ENCODE data around the gene ZNF316. TPM values are rescaled to one million over a fixed set of nuclear protein-coding genes. Genes with fewer than 3 reads are reported as not detected.

ZNF316 gene
- 10 to 100 TPM; 15.6 to 39.5 (median 27.3) TPM for total RNA-seq

DNA sequence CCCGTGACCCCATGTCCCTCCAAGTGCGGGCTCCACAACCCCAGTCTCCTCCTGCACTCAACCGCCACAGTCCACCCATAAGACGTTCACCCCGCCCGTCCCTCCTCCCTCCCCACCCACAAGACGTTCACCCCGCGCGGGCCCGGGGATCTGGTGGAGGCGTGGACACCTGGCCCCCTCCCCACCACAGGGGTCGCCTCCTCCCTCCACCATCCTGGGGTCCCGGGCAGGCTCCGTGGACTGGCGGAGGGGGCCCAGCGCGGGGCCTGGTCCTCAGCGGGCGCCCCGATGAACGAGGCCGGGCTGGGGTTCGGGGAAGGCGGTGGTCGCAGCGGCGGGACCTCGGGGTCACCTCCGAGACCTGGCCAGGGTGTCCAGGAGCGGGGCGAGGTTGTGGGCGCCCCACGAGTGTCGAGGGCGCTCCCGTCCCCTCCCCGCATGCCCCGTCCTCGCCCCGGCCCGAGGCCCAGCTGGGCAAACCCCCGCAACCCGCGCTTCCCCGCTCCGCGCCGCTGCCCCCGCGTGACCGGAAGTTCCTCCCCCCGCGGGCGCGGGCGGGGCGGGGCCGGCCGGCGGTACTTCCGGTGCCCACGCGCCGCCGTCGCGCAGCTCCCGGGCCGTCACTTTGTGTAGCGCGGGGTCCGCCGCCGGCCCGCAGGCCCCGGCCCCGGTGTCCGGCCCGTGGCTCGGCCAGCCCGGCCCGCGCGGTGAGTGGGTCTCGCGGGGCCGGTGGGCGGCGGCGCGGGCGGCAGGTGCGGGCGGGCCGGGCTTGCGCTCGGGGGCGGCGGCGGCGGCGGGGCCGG, at the start of gene ZNF316:
Gene ZNF316, plus strand, starts transcription at position 578 of the 803 bp plus-strand sequence. CDS start 5,092 bp downstream, outside the sequence.
- intact Hi-C loops (cut with DNase I; ENCODE audit: low total_unique reads), result no loop called here
- H3K36me3 ChIP-seq, result no peaks in the 10 kb centered on the region
- H3K27ac ChIP-seq, result peak within 1 kb of the TSS; percentile 88 to 90
- TF ChIP-seq, protein P1, sequence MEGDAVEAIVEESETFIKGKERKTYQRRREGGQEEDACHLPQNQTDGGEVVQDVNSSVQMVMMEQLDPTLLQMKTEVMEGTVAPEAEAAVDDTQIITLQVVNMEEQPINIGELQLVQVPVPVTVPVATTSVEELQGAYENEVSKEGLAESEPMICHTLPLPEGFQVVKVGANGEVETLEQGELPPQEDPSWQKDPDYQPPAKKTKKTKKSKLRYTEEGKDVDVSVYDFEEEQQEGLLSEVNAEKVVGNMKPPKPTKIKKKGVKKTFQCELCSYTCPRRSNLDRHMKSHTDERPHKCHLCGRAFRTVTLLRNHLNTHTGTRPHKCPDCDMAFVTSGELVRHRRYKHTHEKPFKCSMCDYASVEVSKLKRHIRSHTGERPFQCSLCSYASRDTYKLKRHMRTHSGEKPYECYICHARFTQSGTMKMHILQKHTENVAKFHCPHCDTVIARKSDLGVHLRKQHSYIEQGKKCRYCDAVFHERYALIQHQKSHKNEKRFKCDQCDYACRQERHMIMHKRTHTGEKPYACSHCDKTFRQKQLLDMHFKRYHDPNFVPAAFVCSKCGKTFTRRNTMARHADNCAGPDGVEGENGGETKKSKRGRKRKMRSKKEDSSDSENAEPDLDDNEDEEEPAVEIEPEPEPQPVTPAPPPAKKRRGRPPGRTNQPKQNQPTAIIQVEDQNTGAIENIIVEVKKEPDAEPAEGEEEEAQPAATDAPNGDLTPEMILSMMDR (IDR thresholded peaks at IDR 0.05), result no peak
- peak in 1 of 2 donors; percentile 72 for TF ChIP-seq POLR2A (IDR thresholded peaks at IDR 0.05)
- H3K4me3 ChIP-seq, result peak within 1 kb of the TSS; percentile 62 to 87
- H3K27me3 ChIP-seq, result no peaks in the 10 kb centered on the region
- no peaks in the 10 kb centered on the region for H3K9me3 ChIP-seq
- H3K4me1 ChIP-seq, result peaks cover 0 to 14% of the 10 kb centered on the region in 2 donors
- peak; percentile 51 to 69 for DNase-seq

DNA sequence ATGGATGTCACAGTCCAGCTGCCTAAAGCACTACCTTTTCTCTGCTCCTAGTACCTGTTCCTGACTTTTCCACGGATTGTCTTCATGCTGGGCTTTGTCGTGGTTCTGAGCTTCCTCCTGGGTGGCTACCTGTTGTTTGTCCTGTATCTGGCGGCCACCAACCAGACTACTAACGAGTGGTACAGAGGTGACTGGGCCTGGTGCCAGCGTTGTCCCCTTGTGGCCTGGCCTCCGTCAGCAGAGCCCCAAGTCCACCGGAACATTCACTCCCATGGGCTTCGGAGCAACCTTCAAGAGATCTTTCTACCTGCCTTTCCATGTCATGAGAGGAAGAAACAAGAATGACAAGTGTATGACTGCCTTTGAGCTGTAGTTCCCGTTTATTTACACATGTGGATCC, 48.6 kb upstream of the ZNF316 start:
- Histone ChIP-seq H3K27ac (no peak overlapping the region), H3K4me1 (peaks cover 0 to 4% of the 10 kb centered on the region in 2 donors), H3K4me3 (no peak overlapping the region), H3K9me3 (no peaks in the 10 kb centered on the region), H3K36me3 (no peaks in the 10 kb centered on the region), H3K27me3 (no peaks in the 10 kb centered on the region)
- DNase-seq, result no peak
- intact Hi-C loops (cut with DNase I; ENCODE audit: low total_unique reads), result no loop called here
- TF ChIP-seq, protein P1 (IDR thresholded peaks at IDR 0.05), result no peak
- TF ChIP-seq POLR2A (IDR thresholded peaks at IDR 0.05), result no peak

DNA sequence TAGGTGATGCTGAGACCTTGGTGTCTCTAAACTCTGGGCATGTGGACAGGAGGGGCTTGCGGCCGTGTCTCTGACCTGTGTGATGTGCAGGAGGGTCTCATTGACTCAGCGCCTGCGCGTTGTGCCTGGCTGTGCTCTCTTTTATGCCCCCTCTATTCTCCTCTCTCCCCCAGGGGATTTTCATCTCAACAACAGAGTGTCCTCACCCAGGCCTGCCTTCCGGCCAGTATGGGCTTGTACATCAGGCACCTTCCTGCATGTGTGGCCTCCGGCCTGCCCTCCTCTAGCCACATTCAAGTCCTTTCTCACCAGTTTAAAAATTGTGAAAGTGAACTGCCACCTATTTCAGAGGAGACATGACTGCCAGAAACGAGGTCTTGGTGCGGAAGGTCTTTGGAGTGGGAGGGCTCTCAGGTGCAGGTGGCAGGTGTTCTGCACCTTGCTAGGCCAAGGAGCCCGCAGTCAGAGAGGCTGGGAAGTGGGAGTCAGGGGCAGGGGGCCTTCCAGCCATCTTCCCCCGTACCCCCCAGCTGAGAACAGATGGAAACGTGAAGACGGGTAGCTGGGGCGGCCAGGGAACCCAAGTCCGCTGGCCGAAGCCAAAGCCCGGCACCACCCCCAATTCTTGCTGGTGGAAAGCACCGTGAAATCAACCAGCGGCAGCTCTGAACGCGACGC, 47.8 kb upstream of the ZNF316 start:
- no peaks in the 10 kb centered on the region for H3K9me3 ChIP-seq
- H3K27me3 ChIP-seq, result no peaks in the 10 kb centered on the region
- intact Hi-C loops (cut with DNase I; ENCODE audit: low total_unique reads), result no loop called here
- peaks cover 0 to 4% of the 10 kb centered on the region in 2 donors for H3K4me1 ChIP-seq
- no peak for DNase-seq
- TF ChIP-seq, protein P1 (IDR thresholded peaks at IDR 0.05), result no peak
- H3K4me3 ChIP-seq, result peak overlapping the region in 1 of 2 donors; percentile 71
- H3K36me3 ChIP-seq, result no peaks in the 10 kb centered on the region
- H3K27ac ChIP-seq, result peak overlapping the region in 1 of 2 donors; percentile 72

DNA sequence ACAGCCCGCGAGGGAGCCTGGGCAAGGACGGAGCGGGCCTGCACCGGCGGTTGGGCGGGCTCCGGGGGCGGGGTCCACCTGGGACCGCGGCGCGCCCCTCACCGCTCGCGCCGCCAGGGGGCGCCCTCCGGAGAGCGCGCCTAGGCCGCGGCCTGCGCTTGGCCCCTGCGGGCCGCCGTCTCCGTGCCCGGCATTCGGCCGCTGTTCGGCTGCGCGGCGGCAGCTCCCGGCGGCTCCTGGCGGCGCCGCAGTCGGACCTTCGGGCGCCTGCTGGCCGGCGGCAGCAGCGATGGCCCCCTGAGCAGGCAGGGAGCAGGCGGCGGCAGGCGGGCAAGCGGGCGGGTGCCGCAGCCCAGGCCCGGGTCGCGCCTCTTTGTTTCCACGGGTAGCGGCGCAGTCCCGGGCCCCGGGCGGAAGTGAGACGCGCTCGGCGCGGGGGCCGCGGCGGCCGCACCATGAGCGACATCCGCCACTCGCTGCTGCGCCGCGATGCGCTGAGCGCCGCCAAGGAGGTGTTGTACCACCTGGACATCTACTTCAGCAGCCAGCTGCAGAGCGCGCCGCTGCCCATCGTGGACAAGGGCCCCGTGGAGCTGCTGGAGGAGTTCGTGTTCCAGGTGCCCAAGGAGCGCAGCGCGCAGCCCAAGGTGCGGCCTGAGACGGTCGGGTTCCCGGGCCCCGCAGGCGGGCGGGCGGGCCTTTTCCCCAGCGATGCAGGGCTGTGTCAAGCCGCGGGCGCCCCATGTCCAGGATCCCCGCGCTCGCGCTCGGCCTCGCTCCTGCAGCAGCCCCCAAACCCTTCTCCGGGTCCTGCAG, 47.1 kb upstream of the ZNF316 start, which contains the start of gene INTS15:
Gene INTS15, plus strand, starts transcription at position 193 of the 816 bp plus-strand sequence. Its CDS starts 263 bp downstream, at position 456.
- no peaks in the 10 kb centered on the region for H3K9me3 ChIP-seq
- no peaks in the 10 kb centered on the region for H3K27me3 ChIP-seq
- intact Hi-C loops (cut with DNase I; ENCODE audit: low total_unique reads), result no loop called here
- TF ChIP-seq, protein P1 (IDR thresholded peaks at IDR 0.05), result peak; percentile 42 to 97 (median 93)
- TF ChIP-seq POLR2A (IDR thresholded peaks at IDR 0.05), result peak; percentile 40 to 74
- peak within 1 kb of the TSS; percentile 50 to 71 for H3K4me3 ChIP-seq
- H3K27ac ChIP-seq, result peak within 1 kb of the TSS; percentile 66 to 85
- H3K36me3 ChIP-seq, result no peaks in the 10 kb centered on the region
- peak; percentile 60 to 77 for DNase-seq
- H3K4me1 ChIP-seq, result peaks cover 0 to 4% of the 10 kb centered on the region in 2 donors
